GM18505 (cell line): ENCODE results near the gene NANOGP8.
"Not testable (repeated sequence)": the region's sequence is repeated elsewhere in the genome, so short reads cannot be mapped to it uniquely, and the experiment has no call there.

Experiments used
- ATAC-seq: cut with Tn5 transposase; IDR thresholded peaks from one replicate; pipeline ENCODE4 v1.9.1; 2021; ENCODE audit not compliant: unreplicated experiment
- POLR2A ChIP-seq: IDR thresholded peaks from 4 replicates; pipeline ENCODE4 v1.6.1; 2011; ENCODE audit warnings: borderline replicate concordance; ENCODE audit not compliant: insufficient read depth, insufficient read length; ENCODE audit errors: extremely low read depth

NANOGP8 gene

GRCh38 chr15:35087759-35088158, 2.7 kb upstream of the NANOGP8 start:
- ATAC-seq, result no peak
- TF ChIP-seq POLR2A, result no peak

GRCh38 chr15:35082371-35083348, 2.4 kb downstream of the NANOGP8 start:
- ATAC-seq, result not testable (repeated sequence)

GRCh38 chr15:35081626-35082365, 3.3 kb downstream of the NANOGP8 start:
- ATAC-seq, result not testable (repeated sequence)

- no peak for TF ChIP-seq POLR2A
- no peak for ATAC-seq
Observed at GRCh38 chr15:35080226-35080625, 4.9 kb downstream of the NANOGP8 start.

- ATAC-seq, result no peak
- no peak for TF ChIP-seq POLR2A
Observed at GRCh38 chr15:35078221-35078915, 6.7 kb downstream of the NANOGP8 start.

GRCh38 chr15:35071106-35071505, 14.0 kb downstream of the NANOGP8 start:
- TF ChIP-seq POLR2A, result no peak
- no peak for ATAC-seq

GRCh38 chr15:35068846-35069475, 16.1 kb downstream of the NANOGP8 start:
- ATAC-seq, result no peak
- TF ChIP-seq POLR2A, result no peak

- no peak for TF ChIP-seq POLR2A
- no peak for ATAC-seq
Observed at GRCh38 chr15:35067496-35068347, 17.4 kb downstream of the NANOGP8 start.

- TF ChIP-seq POLR2A, result no peak
- ATAC-seq, result no peak
Observed at GRCh38 chr15:35066094-35066493, 19.0 kb downstream of the NANOGP8 start.

GRCh38 chr15:35064576-35065190, 20.4 kb downstream of the NANOGP8 start:
- no peak for ATAC-seq
- TF ChIP-seq POLR2A, result no peak

GRCh38 chr15:35062738-35063099, 22.4 kb downstream of the NANOGP8 start:
- ATAC-seq, result no peak
- no peak for TF ChIP-seq POLR2A

- ATAC-seq, result no peak
- no peak for TF ChIP-seq POLR2A
Observed at GRCh38 chr15:35061825-35062737, 23.0 kb downstream of the NANOGP8 start.
